ENCODE measurements around the gene TMEM266.
A peak's percentile ranks its signal among the peaks of the same experiment; 100 is the strongest.

Gene TMEM266

GRCh38 chr15:76146812-76147211 is 87.0 kb downstream of the TMEM266 start:
- no peak for DNase-seq (ENCODE audit: extremely low spot score)
- TF ChIP-seq PKNOX1 (IDR thresholded peaks at IDR 0.05) = no peak
- TF ChIP-seq FOXK2 (IDR thresholded peaks at IDR 0.05) = no peak
- ChIA-PET POLR2A (interaction anchor here (1.0 kb wide), 1 partner anchor 22 kb away, joined by 3 read pairs; no protein-coding TSS in a partner anchor), CTCF (interaction anchor here (0.6 to 4.4 kb wide), 6 partner anchors 8 to 1352 kb away, joined by 3 to 60 read pairs (median 6); no protein-coding TSS in a partner anchor)

- DNase-seq (ENCODE audit: extremely low spot score) = peak; percentile 88
- TF ChIP-seq FOXM1 (IDR thresholded peaks at IDR 0.05; ENCODE audit: borderline replicate concordance) = no peak
- no peak for TF ChIP-seq NFRKB (IDR thresholded peaks at IDR 0.05)
- no peak for TF ChIP-seq ELF4 (IDR thresholded peaks at IDR 0.05)
- no peak for TF ChIP-seq CTBP1 (IDR thresholded peaks at IDR 0.05; ENCODE audit: borderline replicate concordance)
- TF ChIP-seq TARDBP (IDR thresholded peaks at IDR 0.05) = no peak
- TF ChIP-seq SUZ12 (IDR thresholded peaks at IDR 0.05) = no peak
- TF ChIP-seq PKNOX1 (IDR thresholded peaks at IDR 0.05) = no peak
- POLR2A ChIA-PET = no interaction called here
- CTCF ChIA-PET = interaction anchor here (0.6 to 4.4 kb wide), 20 partner anchors 10 to 706 kb away, joined by 3 to 60 read pairs (median 4); no protein-coding TSS in a partner anchor
These were observed 88.3 kb downstream of the TMEM266 start for GRCh38 chr15:76147906-76148570.

GRCh38 chr15:76149291-76149915 is 89.6 kb downstream of the TMEM266 start:
- ChIA-PET POLR2A (no interaction called here), CTCF (interaction anchor here (0.7 to 4.4 kb wide), 8 partner anchors 11 to 935 kb away, joined by 3 to 60 read pairs (median 6); no protein-coding TSS in a partner anchor)
- TF ChIP-seq FOXM1 (IDR thresholded peaks at IDR 0.05; ENCODE audit: borderline replicate concordance) (no peak), ARNT (IDR thresholded peaks at IDR 0.05) (no peak), SUZ12 (IDR thresholded peaks at IDR 0.05) (no peak), TARDBP (IDR thresholded peaks at IDR 0.05) (no peak)
- no peak for DNase-seq (ENCODE audit: extremely low spot score)

GRCh38 chr15:76150513-76150912 is 90.7 kb downstream of the TMEM266 start:
- ChIA-PET POLR2A (interaction anchor here (1.3 kb wide), 1 partner anchor 11 kb away, joined by 5 read pairs; no protein-coding TSS in a partner anchor), CTCF (interaction anchor here (0.7 to 4.4 kb wide), 8 partner anchors 10 to 340 kb away, joined by 3 to 60 read pairs (median 4); no protein-coding TSS in a partner anchor)
- no peak for DNase-seq (ENCODE audit: extremely low spot score)
- TF ChIP-seq HDGF (IDR thresholded peaks at IDR 0.05; ENCODE audit: borderline replicate concordance) (no peak), TARDBP (IDR thresholded peaks at IDR 0.05) (no peak), CTBP1 (IDR thresholded peaks at IDR 0.05; ENCODE audit: borderline replicate concordance) (no peak), SUZ12 (IDR thresholded peaks at IDR 0.05) (no peak), NFRKB (IDR thresholded peaks at IDR 0.05) (no peak), SP1 (IDR thresholded peaks at IDR 0.05) (no peak), LEF1 (IDR thresholded peaks at IDR 0.05; ENCODE audit: borderline replicate concordance) (no peak), FOXK2 (IDR thresholded peaks at IDR 0.05) (no peak), ZNF384 (IDR thresholded peaks at IDR 0.05) (no peak), FOXM1 (IDR thresholded peaks at IDR 0.05; ENCODE audit: borderline replicate concordance) (no peak), ARNT (IDR thresholded peaks at IDR 0.05) (no peak), L3MBTL2 (conservative IDR thresholded peaks at IDR 0.05) (no peak), BHLHE40 (IDR thresholded peaks at IDR 0.05; ENCODE audit: borderline replicate concordance) (no peak), PKNOX1 (IDR thresholded peaks at IDR 0.05) (no peak), ELF4 (IDR thresholded peaks at IDR 0.05) (no peak), FOXA1 (IDR thresholded peaks at IDR 0.05) (no peak)

DNA sequence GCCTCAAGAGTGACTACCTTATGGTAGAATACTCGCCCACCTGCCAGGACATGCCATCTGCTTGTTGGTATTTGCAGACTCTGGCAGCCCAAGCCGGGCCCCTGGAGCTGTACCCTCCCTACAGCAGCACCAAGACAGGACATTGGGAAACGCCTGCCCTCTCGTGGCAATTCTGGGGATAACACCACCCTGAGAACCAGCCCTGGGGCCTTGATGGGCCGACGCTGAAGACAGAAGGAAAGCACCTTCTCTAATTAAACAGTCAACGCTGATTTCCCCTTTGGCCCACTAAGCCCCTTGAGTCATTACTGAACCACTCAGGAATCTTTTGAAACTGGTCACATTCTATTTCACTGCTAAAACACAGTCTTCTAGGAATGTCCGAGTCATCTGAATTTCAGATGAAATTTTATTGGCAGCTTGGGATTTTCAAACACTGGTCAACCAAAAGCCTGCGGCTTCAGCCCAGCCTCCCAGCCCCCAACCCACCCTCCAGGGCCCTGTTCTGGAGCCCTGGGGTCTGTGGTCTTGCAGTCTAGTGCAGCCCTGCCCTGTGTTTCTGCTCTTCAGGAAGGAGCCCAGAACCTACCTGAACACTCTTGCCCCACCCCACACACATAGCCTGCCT is 91.3 kb downstream of the TMEM266 start:
- POLR2A ChIA-PET = interaction anchor here (0.6 to 1.3 kb wide), 3 partner anchors 12 to 139 kb away, joined by 3 to 5 read pairs (median 3); partner anchors contain the start of gene NRG4
- peak; percentile 88 for DNase-seq (ENCODE audit: extremely low spot score)
- TF ChIP-seq PKNOX1 (IDR thresholded peaks at IDR 0.05) (no peak), ARNT (IDR thresholded peaks at IDR 0.05) (no peak), L3MBTL2 (conservative IDR thresholded peaks at IDR 0.05) (no peak), FOXM1 (IDR thresholded peaks at IDR 0.05; ENCODE audit: borderline replicate concordance) (no peak), FOXK2 (IDR thresholded peaks at IDR 0.05) (no peak), TARDBP (IDR thresholded peaks at IDR 0.05) (no peak), SP1 (IDR thresholded peaks at IDR 0.05) (no peak), NFRKB (IDR thresholded peaks at IDR 0.05) (no peak), ZNF384 (IDR thresholded peaks at IDR 0.05) (no peak), CTBP1 (IDR thresholded peaks at IDR 0.05; ENCODE audit: borderline replicate concordance) (no peak), ELF4 (IDR thresholded peaks at IDR 0.05) (no peak), HDGF (IDR thresholded peaks at IDR 0.05; ENCODE audit: borderline replicate concordance) (no peak), BHLHE40 (IDR thresholded peaks at IDR 0.05; ENCODE audit: borderline replicate concordance) (no peak), SUZ12 (IDR thresholded peaks at IDR 0.05) (no peak), LEF1 (IDR thresholded peaks at IDR 0.05; ENCODE audit: borderline replicate concordance) (no peak)
- CTCF ChIA-PET = interaction anchor here (0.6 to 4.4 kb wide), 9 partner anchors 10 to 539 kb away, joined by 3 to 60 read pairs (median 3); no protein-coding TSS in a partner anchor
